HepG2 (cell line): ENCODE measurements around the gene FAAP100. TPM values are rescaled to one million over a fixed set of nuclear protein-coding genes. Genes with fewer than 3 reads are reported as not detected.

Source experiments
- ELF1 ChIP-seq: sonication (generic); formaldehyde crosslinking; IDR thresholded peaks from 2 replicates; pipeline ENCODE4 v1.4.0; 2020; ENCODE audit warnings: missing genetic modification reagents
- GRHL1 ChIP-seq: sonication (generic); formaldehyde crosslinking; conservative IDR thresholded peaks from 2 replicates; pipeline ENCODE4 v1.8.0; 2022; ENCODE audit warnings: missing genetic modification reagents
- MBNL3 ChIP-seq: fragments of 250-450 bp; sonication (Bioruptor Pico); conservative IDR thresholded peaks from 2 replicates; pipeline ENCODE4 v1.8.0; 2022; ENCODE audit warnings: mild to moderate bottlenecking, inconsistent platforms
- NBN ChIP-seq: fragments of 450-650 bp; conservative IDR thresholded peaks from 2 replicates; pipeline ENCODE4 v1.6.1; 2017
- NCOA5 ChIP-seq: sonication (generic); formaldehyde crosslinking; IDR thresholded peaks from 2 replicates; pipeline ENCODE4 v1.4.0; 2020; ENCODE audit warnings: missing genetic modification reagents
- NR1H2 ChIP-seq: sonication (generic); formaldehyde crosslinking; IDR thresholded peaks from 2 replicates; pipeline ENCODE4 v1.8.1; 2022; ENCODE audit warnings: low read depth, missing genetic modification reagents, borderline replicate concordance
- REPIN1 ChIP-seq: sonication (generic); formaldehyde crosslinking; IDR thresholded peaks from 2 replicates; pipeline ENCODE4 v1.8.0; 2022; ENCODE audit warnings: missing genetic modification reagents, low read depth, mild to moderate bottlenecking, borderline replicate concordance
- SATB2 ChIP-seq: sonication (generic); formaldehyde crosslinking; IDR thresholded peaks from 2 replicates; pipeline ENCODE4 v1.5.0; 2020; ENCODE audit warnings: missing genetic modification reagents
- TRAFD1 ChIP-seq: sonication (generic); formaldehyde crosslinking; IDR thresholded peaks from 2 replicates; pipeline ENCODE4 v1.5.1; 2020; ENCODE audit warnings: missing genetic modification reagents, mild to moderate bottlenecking, borderline replicate concordance
- U2AF2 ChIP-seq: fragments of 200-400 bp; formaldehyde crosslinking; IDR thresholded peaks from 2 replicates; pipeline ENCODE4 v1.6.1; 2017; ENCODE audit warnings: low read depth, mild to moderate bottlenecking, low read length
- ZBTB40 ChIP-seq, 2 experiments: fragments of 450-650 bp in 1 of 2; sonication (generic) in 1 of 2; formaldehyde crosslinking in 1 of 2; IDR thresholded peaks; 2 replicates each; pipeline versions ENCODE4 v1.6.1 to v1.8.0; 2016 to 2022; ENCODE audit warnings: antibody characterized with exemption in 1 of 2, mild to moderate bottlenecking in 1 of 2, missing genetic modification reagents in 1 of 2
- ZNF232 ChIP-seq: sonication (generic); formaldehyde crosslinking; IDR thresholded peaks from 2 replicates; pipeline ENCODE4 v1.4.0; 2020; ENCODE audit warnings: missing genetic modification reagents, borderline replicate concordance
- ZNF768 ChIP-seq: sonication (generic); formaldehyde crosslinking; IDR thresholded peaks from 2 replicates; pipeline ENCODE4 v1.4.0; 2020; ENCODE audit warnings: missing genetic modification reagents
- polyA plus RNA-seq, 8 experiments: library from polyadenylated mRNA; depleted of rRNA in 3 of 8; stranded (reverse) in 7 of 8; unstranded in 1 of 8; fragments of >200 nt; fragmentation: Illumina TruSeq in 4 of 8; extraction: Trizol in 4 of 8; gene quantifications; 2 replicates each; pipeline versions ENCODE4 v1.2.1 to v1.2.3, GENCODE V29; 2011 to 2016; ENCODE audit warnings: low read depth in 4 of 8, missing spikeins in 1 of 8, mixed read lengths in 1 of 8; ENCODE audit not compliant: insufficient read depth in 1 of 8
- total RNA-seq, 5 experiments: library from RNA; depleted of rRNA; stranded (reverse); fragments of >200 nt; fragmentation: Illumina TruSeq; extraction: Trizol; gene quantifications; 2 replicates each; pipeline ENCODE4 v1.2.3, GENCODE V29; 2016; ENCODE audit warnings: low read depth in 1 of 5

Gene FAAP100
- total and polyA plus RNA-seq, 2 of the 13 experiments (the other 11 are each of a cell fraction or from before 2014, with no cell fraction given) = 7.6 to 20.8 TPM

- no peak for TF ChIP-seq GRHL1 (CRISPR knock-in tag)
- no peak for TF ChIP-seq SATB2 (CRISPR knock-in tag)
- TF ChIP-seq REPIN1 (CRISPR knock-in tag) = no peak
- TF ChIP-seq NR1H2 (CRISPR knock-in tag) = no peak
- no peak for TF ChIP-seq TRAFD1 (CRISPR knock-in tag)
- TF ChIP-seq ELF1 = peak; percentile 67
- no peak for TF ChIP-seq NCOA5 (CRISPR knock-in tag)
- no peak for TF ChIP-seq NBN
- TF ChIP-seq U2AF2 = no peak
- TF ChIP-seq ZNF768 (CRISPR knock-in tag) = peak; percentile 20; the same call in 1 of the 2 replicates
- TF ChIP-seq ZBTB40 (IDR thresholded peaks at IDR 0.05) = no peak
- no peak; the same call in 1 of the 2 replicates for TF ChIP-seq ZBTB40 (CRISPR knock-in tag; IDR thresholded peaks at IDR 0.05)
- no peak for TF ChIP-seq ZNF232 (CRISPR knock-in tag)
- TF ChIP-seq MBNL3 (CRISPR knock-in tag) = no peak
These were observed 37.2 kb downstream of the FAAP100 start (continued) for GRCh38 chr17:81514739-81515529.
